HCT116 (cell line): ENCODE results near the gene C22orf39. TPM values are rescaled to one million over a fixed set of nuclear protein-coding genes. Genes with fewer than 3 reads are reported as not detected.

ENCODE experiments used
- ATAC-seq: fragments of 200-7000 bp; cut with Tn5 transposase; 2 replicates; pipeline ENCODE4 v1.9.1; 2020; ENCODE audit warnings: mild to moderate bottlenecking, moderate library complexity
- BruUV-seq: library from RNA; stranded (reverse); fragments of 400-500 nt; replicated peaks from 2 replicates; lab custom pipeline; 2021; lab: Mats Ljungman, UMichigan
- CTCF ChIA-PET: fragments of 300-600 bp; sonication (Branson Sonifier 250); formaldehyde crosslinking; loops from one replicate; lab custom pipeline; 2021; ENCODE audit warnings: antibody characterized with exemption; lab: Charles Lee
- POLR2A ChIA-PET: fragments of 300-600, 350-600 bp; sonication (Branson Sonifier 250); formaldehyde crosslinking; loops from one replicate; lab custom pipeline; 2021; ENCODE audit warnings: antibody characterized with exemption; lab: Charles Lee
- RAD21 ChIA-PET, 2 experiments: fragments of 300-600 bp; sonication (Branson Sonifier 250); formaldehyde crosslinking; loops; one replicate each; lab custom pipeline; 2023; ENCODE audit warnings: low total read pairs in 2 of 2; ENCODE audit not compliant: uncharacterized antibody in 2 of 2, unreplicated experiment in 2 of 2, low non-redundant PET in 1 of 2; lab: Charles Lee
- DNase-seq: peaks from one replicate; pipeline ENCODE4 v3.0.0-alpha.2; 2010; ENCODE audit warnings: low read depth, low spot score
- H2AFZ ChIP-seq: fragments of 200-600 bp; shearing (Covaris generic), sonication (generic); 2 replicates; pipeline ENCODE4 v1.6.1; 2017; ENCODE audit warnings: low read depth, mixed run types, mixed read lengths, antibody characterized with exemption, low read length; ENCODE audit not compliant: poor library complexity, severe bottlenecking
- H3K27ac ChIP-seq: 2 replicates; pipeline ENCODE4 v1.5.1; 2012; ENCODE audit warnings: low read depth, low read length
- H3K27me3 ChIP-seq: fragments of 200-600 bp; sonication (generic); 2 replicates; pipeline ENCODE4 v1.6.1; 2016; ENCODE audit warnings: mixed run types, low read length, mixed read lengths; ENCODE audit not compliant: insufficient read depth
- H3K36me3 ChIP-seq, 2 experiments: fragments of 200-500 bp in 1 of 2; fragments of 200-600 bp in 1 of 2; sonication (Bioruptor generic) in 1 of 2; sonication (generic) in 1 of 2; 2 replicates each; pipeline versions ENCODE4 v1.5.1 to v1.6.1; 2014 to 2016; ENCODE audit warnings: low read length in 2 of 2, inconsistent platforms in 1 of 2, mixed read lengths in 1 of 2, mixed run types in 1 of 2; ENCODE audit not compliant: insufficient read depth in 2 of 2, control insufficient read depth in 1 of 2
- H3K4me1 ChIP-seq, 2 experiments: fragments of 200-600 bp in 1 of 2; sonication (generic) in 1 of 2; 2 replicates each; pipeline versions ENCODE4 v1.5.1 to v1.6.1; 2012 to 2017; ENCODE audit warnings: low read length in 2 of 2, inconsistent platforms in 1 of 2, mild to moderate bottlenecking in 1 of 2, mixed read lengths in 1 of 2, mixed run types in 1 of 2, moderate library complexity in 1 of 2; ENCODE audit not compliant: insufficient read depth in 2 of 2, control insufficient read depth in 1 of 2
- H3K4me2 ChIP-seq: fragments of 200-600 bp; sonication (generic); 2 replicates; pipeline ENCODE4 v1.6.1; 2017; ENCODE audit warnings: mixed run types, low read length, mixed read lengths
- H3K4me3 ChIP-seq, 2 experiments: fragments of 200-600 bp in 1 of 2; sonication (generic) in 1 of 2; replicated peaks in 1 of 2; 2 replicates each; pipeline ENCODE4 v1.5.1; 2011 to 2016; ENCODE audit warnings: low read length in 2 of 2, control low read depth in 1 of 2, low read depth in 1 of 2, mild to moderate bottlenecking in 1 of 2, mixed read lengths in 1 of 2, mixed run types in 1 of 2
- H3K79me2 ChIP-seq: fragments of 200-600 bp; sonication (generic); 2 replicates; pipeline ENCODE4 v1.6.1; 2017; ENCODE audit warnings: mild to moderate bottlenecking, mixed run types, low read length, moderate library complexity, mixed read lengths; ENCODE audit not compliant: insufficient read depth
- H3K9ac ChIP-seq: fragments of 200-600 bp; sonication (generic); 2 replicates; pipeline ENCODE4 v1.6.1; 2016; ENCODE audit warnings: low read length, mixed read lengths
- H3K9me2 ChIP-seq: fragments of 200-600 bp; sonication (generic), shearing (Covaris generic); 2 replicates; pipeline ENCODE4 v1.6.1; 2017; ENCODE audit warnings: mixed run types, mild to moderate bottlenecking, moderate library complexity; ENCODE audit not compliant: insufficient read depth
- H3K9me3 ChIP-seq, 2 experiments: fragments of 200-500 bp in 1 of 2; fragments of 200-600 bp in 1 of 2; sonication (Bioruptor generic) in 1 of 2; sonication (generic) in 1 of 2; 2 replicates each; pipeline ENCODE4 v1.6.1; 2014 to 2017; ENCODE audit warnings: low read length in 2 of 2, mixed read lengths in 2 of 2, inconsistent platforms in 1 of 2, low read depth in 1 of 2, mild to moderate bottlenecking in 1 of 2, mixed run types in 1 of 2, moderate library complexity in 1 of 2; ENCODE audit not compliant: control insufficient read depth in 1 of 2, insufficient read depth in 1 of 2
- H4K20me1 ChIP-seq: fragments of 200-600 bp; sonication (generic), shearing (Covaris generic); 2 replicates; pipeline ENCODE4 v1.6.1; 2017; ENCODE audit warnings: mixed run types, mild to moderate bottlenecking, moderate library complexity; ENCODE audit not compliant: insufficient read depth
- CBX3 ChIP-seq: IDR thresholded peaks from 2 replicates; pipeline ENCODE4 v1.6.1; 2012; ENCODE audit warnings: low read depth
- CEBPB ChIP-seq: IDR thresholded peaks from 2 replicates; pipeline ENCODE4 v1.6.1; 2012; ENCODE audit warnings: low read depth
- CTCF ChIP-seq, 3 experiments: fragments of 200-600 bp in 1 of 3; sonication (generic) in 1 of 3; IDR thresholded peaks in 2 of 3; conservative IDR thresholded peaks in 1 of 3; 2 replicates each; pipeline ENCODE4 v1.5.1; 2012 to 2017; ENCODE audit warnings: low read depth in 2 of 3, low read length in 2 of 3, antibody characterized with exemption in 1 of 3, borderline replicate concordance in 1 of 3, control low read depth in 1 of 3, mild to moderate bottlenecking in 1 of 3, mixed read lengths in 1 of 3, mixed run types in 1 of 3, moderate library complexity in 1 of 3; ENCODE audit not compliant: insufficient read depth in 1 of 3
- EGR1 ChIP-seq: IDR thresholded peaks from 2 replicates; pipeline ENCODE4 v1.6.1; 2012; ENCODE audit warnings: low read depth
- ELF1 ChIP-seq: IDR thresholded peaks from 2 replicates; pipeline ENCODE4 v1.6.1; 2012; ENCODE audit warnings: low read depth, borderline replicate concordance
- EZH2 ChIP-seq: fragments of 200-600 bp; sonication (generic); IDR thresholded peaks from 2 replicates; pipeline ENCODE4 v1.6.1; 2017; ENCODE audit warnings: antibody characterized with exemption, mixed run types
- EZH2phosphoT487 ChIP-seq: fragments of 200-600 bp; IDR thresholded peaks from 2 replicates; pipeline ENCODE4 v1.6.1; 2018; ENCODE audit warnings: antibody characterized with exemption, borderline replicate concordance
- FOSL1 ChIP-seq: IDR thresholded peaks from 2 replicates; pipeline ENCODE4 v1.6.1; 2012; ENCODE audit warnings: low read depth
- JUND ChIP-seq: IDR thresholded peaks from 2 replicates; pipeline ENCODE4 v1.6.1; 2012
- MAX ChIP-seq: IDR thresholded peaks from 2 replicates; pipeline ENCODE4 v1.6.1; 2012
- POLR2A ChIP-seq: IDR thresholded peaks from 2 replicates; pipeline ENCODE4 v1.7.0; 2011; ENCODE audit warnings: borderline replicate concordance; ENCODE audit not compliant: insufficient read depth, insufficient read length; ENCODE audit errors: extremely low read depth
- POLR2AphosphoS5 ChIP-seq: IDR thresholded peaks from 2 replicates; pipeline ENCODE4 v1.6.1; 2011; ENCODE audit warnings: mild to moderate bottlenecking, low read depth, low read length, moderate library complexity
- SIN3A ChIP-seq: IDR thresholded peaks from 2 replicates; pipeline ENCODE4 v1.6.1; 2012; ENCODE audit warnings: low read depth
- SP1 ChIP-seq: IDR thresholded peaks from 2 replicates; pipeline ENCODE4 v1.6.1; 2012; ENCODE audit warnings: low read depth
- SRF ChIP-seq: IDR thresholded peaks from 2 replicates; pipeline ENCODE4 v1.6.1; 2012; ENCODE audit warnings: low read depth
- TCF7L2 ChIP-seq: IDR thresholded peaks from 2 replicates; pipeline ENCODE4 v1.7.0; 2011; ENCODE audit warnings: borderline replicate concordance, inconsistent platforms; ENCODE audit not compliant: insufficient read depth, insufficient read length; ENCODE audit errors: extremely low read depth
- YY1 ChIP-seq: IDR thresholded peaks from 2 replicates; pipeline ENCODE4 v1.6.1; 2011; ENCODE audit warnings: low read length, low read depth, moderate library complexity, mild to moderate bottlenecking; ENCODE audit not compliant: insufficient replicate concordance; ENCODE audit errors: extremely low read depth
- ZFX ChIP-seq: fragments of 450-650 bp; IDR thresholded peaks from 2 replicates; pipeline ENCODE4 v1.6.1; 2017
- ZNF274 ChIP-seq: fragments of 200-500 bp; sonication (Bioruptor generic); IDR thresholded peaks from 2 replicates; pipeline ENCODE4 v1.6.1; 2014; ENCODE audit warnings: mild to moderate bottlenecking, low read depth, low read length, inconsistent platforms
- intact Hi-C: fragments of 100-400 bp; cut with micrococcal nuclease; formaldehyde crosslinking; loops from 2 replicates; pipeline ENCODE4 v1.10.0; 2022
- total RNA-seq: library from RNA; stranded (reverse); gene quantifications from one replicate; pipeline ENCODE4 v1.2.1, GENCODE V29; 2021; ENCODE audit not compliant: unreplicated experiment
- TF ChIP-seq, protein P1 (sequence below): IDR thresholded peaks from 2 replicates; pipeline ENCODE4 v1.6.1; 2012

C22orf39 gene
- total RNA-seq, 1 experiment from 2014 or later: 17.7 TPM

- no peaks in the 10 kb centered on the region for H3K4me1 ChIP-seq
- H3K4me3 ChIP-seq: no peak overlapping the region
- TF ChIP-seq FOSL1: no peak
- TF ChIP-seq YY1: no peak
- no peak for TF ChIP-seq MAX
- no peak for TF ChIP-seq EGR1
- no peak for TF ChIP-seq ZNF274
- TF ChIP-seq TCF7L2: no peak
- TF ChIP-seq SIN3A: no peak
- TF ChIP-seq EZH2: no peak
- TF ChIP-seq SRF: no peak
- TF ChIP-seq POLR2AphosphoS5: no peak
- no peak for TF ChIP-seq SP1
- TF ChIP-seq ELF1: no peak
- no peak for TF ChIP-seq JUND
- TF ChIP-seq CTCF (IDR thresholded peaks at IDR 0.05 in 2 of 3, conservative IDR thresholded peaks at IDR 0.05 in 1 of 3; ENCODE audit: borderline replicate concordance in 1 of 3, insufficient read depth in 1 of 3, low read depth in 2 of 3, low read length in 2 of 3): no peak
- no peak for TF ChIP-seq ZFX
- TF ChIP-seq, protein P1, sequence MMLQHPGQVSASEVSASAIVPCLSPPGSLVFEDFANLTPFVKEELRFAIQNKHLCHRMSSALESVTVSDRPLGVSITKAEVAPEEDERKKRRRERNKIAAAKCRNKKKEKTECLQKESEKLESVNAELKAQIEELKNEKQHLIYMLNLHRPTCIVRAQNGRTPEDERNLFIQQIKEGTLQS: no peak
- TF ChIP-seq POLR2A: no peak
- TF ChIP-seq CBX3: no peak
- TF ChIP-seq EZH2phosphoT487: no peak
- TF ChIP-seq CEBPB: no peak
- H3K9me3 ChIP-seq: no peaks in the 10 kb centered on the region
- H3K9ac ChIP-seq: no peak overlapping the region
- DNase-seq: no peak
- no peak overlapping the region for H3K4me2 ChIP-seq
- no peaks in the 10 kb centered on the region for H3K27me3 ChIP-seq
- no peak overlapping the region for H2AFZ ChIP-seq
- H3K36me3 ChIP-seq: peaks cover 49 to 51% of the 10 kb centered on the region in 2 experiments
- RAD21 ChIA-PET: no interaction called here
- BruUV-seq: TSS peak; percentile 10
- ATAC-seq: no peak
- POLR2A ChIA-PET: interaction anchor here (0.9 to 1.8 kb wide), 2 partner anchors 14 to 19 kb away, joined by 3 to 5 read pairs; no protein-coding TSS in a partner anchor
- H4K20me1 ChIP-seq: no peaks in the 10 kb centered on the region
- CTCF ChIA-PET: interaction anchor here (1.1 kb wide), 1 partner anchor 10 kb away, joined by 5 read pairs; no protein-coding TSS in a partner anchor
- intact Hi-C loops: no loop called here
- H3K79me2 ChIP-seq: peaks cover 12% of the 10 kb centered on the region
- H3K9me2 ChIP-seq: no peaks in the 10 kb centered on the region
- H3K27ac ChIP-seq: no peak overlapping the region
Observed at GRCh38 chr22:19463491-19464469, 16.3 kb upstream of the C22orf39 start.
